ENCODE data around the gene TAF6. TPM values are rescaled to one million over a fixed set of nuclear protein-coding genes. Genes with fewer than 3 reads are reported as not detected.

Gene TAF6
- total and polyA plus RNA-seq, 2 experiments from 2014 or later: 56.3 to 141 TPM

GRCh38 chr7:100166317-100166940 is 47.3 kb upstream of the TAF6 start (continued):
- no peak for TF ChIP-seq ZNF462 (CRISPR knock-in tag; IDR thresholded peaks at IDR 0.05)
- no peak for TF ChIP-seq JUNB (IDR thresholded peaks at IDR 0.05; ENCODE audit: unreplicated experiment)
- TF ChIP-seq, protein P1, sequence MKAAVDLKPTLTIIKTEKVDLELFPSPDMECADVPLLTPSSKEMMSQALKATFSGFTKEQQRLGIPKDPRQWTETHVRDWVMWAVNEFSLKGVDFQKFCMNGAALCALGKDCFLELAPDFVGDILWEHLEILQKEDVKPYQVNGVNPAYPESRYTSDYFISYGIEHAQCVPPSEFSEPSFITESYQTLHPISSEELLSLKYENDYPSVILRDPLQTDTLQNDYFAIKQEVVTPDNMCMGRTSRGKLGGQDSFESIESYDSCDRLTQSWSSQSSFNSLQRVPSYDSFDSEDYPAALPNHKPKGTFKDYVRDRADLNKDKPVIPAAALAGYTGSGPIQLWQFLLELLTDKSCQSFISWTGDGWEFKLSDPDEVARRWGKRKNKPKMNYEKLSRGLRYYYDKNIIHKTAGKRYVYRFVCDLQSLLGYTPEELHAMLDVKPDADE (IDR thresholded peaks at IDR 0.05): no peak
- no peak for TF ChIP-seq EZH2 (IDR thresholded peaks at IDR 0.05; ENCODE audit: low read depth, unreplicated experiment)
- TF ChIP-seq EZH2phosphoT487 (IDR thresholded peaks at IDR 0.05; ENCODE audit: unreplicated experiment): no peak
- TF ChIP-seq, protein P2, sequence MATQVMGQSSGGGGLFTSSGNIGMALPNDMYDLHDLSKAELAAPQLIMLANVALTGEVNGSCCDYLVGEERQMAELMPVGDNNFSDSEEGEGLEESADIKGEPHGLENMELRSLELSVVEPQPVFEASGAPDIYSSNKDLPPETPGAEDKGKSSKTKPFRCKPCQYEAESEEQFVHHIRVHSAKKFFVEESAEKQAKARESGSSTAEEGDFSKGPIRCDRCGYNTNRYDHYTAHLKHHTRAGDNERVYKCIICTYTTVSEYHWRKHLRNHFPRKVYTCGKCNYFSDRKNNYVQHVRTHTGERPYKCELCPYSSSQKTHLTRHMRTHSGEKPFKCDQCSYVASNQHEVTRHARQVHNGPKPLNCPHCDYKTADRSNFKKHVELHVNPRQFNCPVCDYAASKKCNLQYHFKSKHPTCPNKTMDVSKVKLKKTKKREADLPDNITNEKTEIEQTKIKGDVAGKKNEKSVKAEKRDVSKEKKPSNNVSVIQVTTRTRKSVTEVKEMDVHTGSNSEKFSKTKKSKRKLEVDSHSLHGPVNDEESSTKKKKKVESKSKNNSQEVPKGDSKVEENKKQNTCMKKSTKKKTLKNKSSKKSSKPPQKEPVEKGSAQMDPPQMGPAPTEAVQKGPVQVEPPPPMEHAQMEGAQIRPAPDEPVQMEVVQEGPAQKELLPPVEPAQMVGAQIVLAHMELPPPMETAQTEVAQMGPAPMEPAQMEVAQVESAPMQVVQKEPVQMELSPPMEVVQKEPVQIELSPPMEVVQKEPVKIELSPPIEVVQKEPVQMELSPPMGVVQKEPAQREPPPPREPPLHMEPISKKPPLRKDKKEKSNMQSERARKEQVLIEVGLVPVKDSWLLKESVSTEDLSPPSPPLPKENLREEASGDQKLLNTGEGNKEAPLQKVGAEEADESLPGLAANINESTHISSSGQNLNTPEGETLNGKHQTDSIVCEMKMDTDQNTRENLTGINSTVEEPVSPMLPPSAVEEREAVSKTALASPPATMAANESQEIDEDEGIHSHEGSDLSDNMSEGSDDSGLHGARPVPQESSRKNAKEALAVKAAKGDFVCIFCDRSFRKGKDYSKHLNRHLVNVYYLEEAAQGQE (IDR thresholded peaks at IDR 0.05; ENCODE audit: unreplicated experiment): no peak
- TF ChIP-seq ZNF114 (CRISPR knock-in tag; IDR thresholded peaks at IDR 0.05): no peak
- no peak for TF ChIP-seq ZNF331 (CRISPR knock-in tag; IDR thresholded peaks at IDR 0.05; ENCODE audit: low read depth)
